ENCODE data around the gene COG5. TPM values are rescaled to one million over a fixed set of nuclear protein-coding genes. Genes with fewer than 3 reads are reported as not detected.

Gene COG5
- total and polyA plus RNA-seq, 2 of the 4 experiments (the other 2 are of a cell fraction), result 18.5 to 27.4 TPM

DNA sequence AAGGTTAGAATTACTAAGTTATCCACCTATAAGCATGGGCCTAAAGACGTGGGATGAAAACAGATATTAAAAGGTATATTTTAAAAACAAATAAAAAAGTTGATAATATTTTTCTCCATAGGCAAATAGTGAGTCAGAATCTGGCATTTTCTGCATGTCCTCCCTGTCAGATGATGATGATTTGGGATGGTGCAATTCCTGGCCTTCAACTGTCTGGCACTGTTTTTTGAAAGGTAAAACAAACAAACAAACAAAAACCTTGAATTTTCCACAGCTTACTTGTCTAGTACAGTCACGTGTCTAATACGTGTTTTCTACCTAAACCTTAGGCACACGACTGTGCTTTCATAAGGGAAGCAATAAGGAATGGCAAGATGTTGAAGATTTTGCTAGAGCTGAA, 377.5 kb downstream of the COG5 start:
- dilution Hi-C loops (cut with HindIII; ENCODE audit: low sequenced_read_pairs, unreplicated experiment) (no loop called here), intact Hi-C loops (cut with micrococcal nuclease) (no loop called here), in situ Hi-C loops (cut with MboI; ENCODE audit: low sequenced_read_pairs) (no loop called here)
- no peak for TF ChIP-seq POLR2A (IDR thresholded peaks at IDR 0.05; ENCODE audit: low read depth, low read length)
- TF ChIP-seq CEBPB (IDR thresholded peaks at IDR 0.05; ENCODE audit: low read depth, low read length), result peak; percentile 60; the same call in 1 of the 2 replicates
- Histone ChIP-seq H3K4me3 (ENCODE audit: insufficient read depth, low read depth, low read length) (no peak overlapping the region), H3K18ac (ENCODE audit: low read depth, low read length) (peak overlapping the region; percentile 87; the same call in 1 of the 2 replicates), H2BK120ac (ENCODE audit: low read depth, low read length) (no peak overlapping the region), H2AK5ac (ENCODE audit: low read depth, low read length) (no peak overlapping the region; the same call in 1 of the 2 replicates), H4K5ac (ENCODE audit: low read depth, low read length) (no peak overlapping the region), H2BK5ac (ENCODE audit: low read depth, low read length, poor library complexity, severe bottlenecking) (peak overlapping the region; percentile 37), H3K79me1 (ENCODE audit: low read depth in 1 of 2, low read length in 2 of 2) (peaks cover 10 to 20% of the 10 kb centered on the region in 2 experiments), H3K9me3 (ENCODE audit: control insufficient read depth, insufficient read depth, low read length) (no peaks in the 10 kb centered on the region), H3K27me3 (ENCODE audit: control insufficient read depth, insufficient read depth, low read length) (no peaks in the 10 kb centered on the region), H2BK15ac (ENCODE audit: low read depth, low read length) (no peak overlapping the region), H2AK9ac (replicated peaks; ENCODE audit: low read depth, low read length, poor library complexity) (no peak overlapping the region), H4K91ac (ENCODE audit: insufficient read depth, low read depth, low read length) (no peak overlapping the region), H3K56ac (ENCODE audit: extremely low read depth, insufficient read depth, low read length) (no peak overlapping the region), H3K14ac (replicated peaks; ENCODE audit: low read depth, low read length) (no peak overlapping the region), H4K8ac (ENCODE audit: low read depth in 2 of 2, low read length in 2 of 2) (0 out of 4 replicates have a peak overlapping the region, but pooled peaks have one; percentile 0 to 27), H2AFZ (replicated peaks; ENCODE audit: low read length, poor library complexity) (no peak overlapping the region), H3K4me2 (ENCODE audit: low read depth, low read length) (no peak overlapping the region), H3K9me1 (ENCODE audit: insufficient read depth, low read length) (peaks cover 6% of the 10 kb centered on the region), H3K4me1 (ENCODE audit: control insufficient read depth, insufficient read depth, low read length) (peaks cover 9% of the 10 kb centered on the region), H3K36me3 (ENCODE audit: control insufficient read depth, insufficient read depth, low read length) (peaks cover 28% of the 10 kb centered on the region), H4K20me1 (ENCODE audit: insufficient read depth, low read length) (no peaks in the 10 kb centered on the region), H2BK20ac (ENCODE audit: low read depth, low read length) (no peak overlapping the region), H3K4ac (ENCODE audit: low read depth, low read length) (no peak overlapping the region), H3K23ac (ENCODE audit: low read depth, low read length) (no peak overlapping the region; the same call in 1 of the 2 replicates), H3K9ac (ENCODE audit: low read depth, low read length) (no peak overlapping the region; the same call in 1 of the 2 replicates), H3K27ac (ENCODE audit: insufficient read depth, low read length) (peak overlapping the region; percentile 43; the same call in 1 of the 2 replicates)
- no TSS peak for BruUV-seq (replicated peaks)
- ATAC-seq (ENCODE audit: low read depth), result no peak
- no CpG with 5 or more reads among the region's 4 CpGs for WGBS, 2 experiments (ENCODE audit: extremely low coverage in 2 of 2, insufficient read length in 1 of 2)
- CTCF ChIA-PET, result interaction anchor here (0.6 kb wide), 2 partner anchors 124 to 736 kb away, joined by 3 read pairs; no protein-coding TSS in a partner anchor
- DNase-seq, result no peak
- POLR2A ChIA-PET (ENCODE audit: unreplicated experiment), result interaction anchor here (0.6 kb wide), 1 partner anchor 10 kb away, joined by 5 read pairs; no protein-coding TSS in a partner anchor

All from IMR-90 (cell line).